GM04504 (cell line): ENCODE data around the gene ZHX3.
"Not testable (repeated sequence)": the region's sequence is repeated elsewhere in the genome, so short reads cannot be mapped to it uniquely, and the experiment has no call there.

Experiments
- DNase-seq: peaks from one replicate; pipeline ENCODE4 v3.0.0-alpha.2; 2012; ENCODE audit warnings: low read depth

ZHX3 gene

DNA sequence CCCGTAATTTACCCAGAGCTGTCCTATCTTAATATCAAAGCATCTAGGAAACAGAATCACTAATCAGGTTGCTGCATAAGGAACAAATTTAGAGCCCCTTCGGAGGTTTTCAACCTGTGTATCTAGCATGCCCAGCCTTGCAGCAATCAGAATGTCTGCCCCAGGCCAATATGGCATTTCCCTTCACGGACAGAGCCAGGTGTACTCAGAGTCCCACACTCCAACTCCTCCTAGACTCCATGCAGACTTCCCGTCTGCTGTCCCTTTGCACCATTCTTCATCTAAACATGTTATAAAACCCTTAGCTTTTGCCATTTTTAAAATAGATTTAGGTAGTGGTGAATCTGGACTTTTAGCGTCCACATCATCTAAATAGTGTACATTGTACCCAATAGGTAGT, 61.0 kb downstream of the ZHX3 start:
- no peak for DNase-seq

DNA sequence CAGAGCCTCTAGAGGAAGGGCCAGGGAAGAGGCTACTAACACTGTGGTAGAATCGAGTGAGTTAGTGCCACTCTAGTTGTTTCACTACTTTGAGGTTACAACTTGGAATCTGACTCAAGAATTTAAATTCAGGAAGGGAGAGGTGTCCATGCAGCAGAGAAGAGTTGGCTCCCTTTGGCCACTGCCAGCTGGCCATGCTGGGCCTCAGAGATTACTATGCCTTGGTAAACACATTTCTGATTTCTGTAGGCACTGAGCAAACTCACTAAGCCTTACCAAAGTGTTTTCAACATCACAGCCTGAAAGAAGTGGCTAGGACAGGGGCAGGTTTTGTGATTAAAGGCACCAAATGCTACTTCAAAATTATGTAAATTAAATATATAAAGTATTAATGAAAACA, 61.9 kb downstream of the ZHX3 start:
- no peak for DNase-seq

DNA sequence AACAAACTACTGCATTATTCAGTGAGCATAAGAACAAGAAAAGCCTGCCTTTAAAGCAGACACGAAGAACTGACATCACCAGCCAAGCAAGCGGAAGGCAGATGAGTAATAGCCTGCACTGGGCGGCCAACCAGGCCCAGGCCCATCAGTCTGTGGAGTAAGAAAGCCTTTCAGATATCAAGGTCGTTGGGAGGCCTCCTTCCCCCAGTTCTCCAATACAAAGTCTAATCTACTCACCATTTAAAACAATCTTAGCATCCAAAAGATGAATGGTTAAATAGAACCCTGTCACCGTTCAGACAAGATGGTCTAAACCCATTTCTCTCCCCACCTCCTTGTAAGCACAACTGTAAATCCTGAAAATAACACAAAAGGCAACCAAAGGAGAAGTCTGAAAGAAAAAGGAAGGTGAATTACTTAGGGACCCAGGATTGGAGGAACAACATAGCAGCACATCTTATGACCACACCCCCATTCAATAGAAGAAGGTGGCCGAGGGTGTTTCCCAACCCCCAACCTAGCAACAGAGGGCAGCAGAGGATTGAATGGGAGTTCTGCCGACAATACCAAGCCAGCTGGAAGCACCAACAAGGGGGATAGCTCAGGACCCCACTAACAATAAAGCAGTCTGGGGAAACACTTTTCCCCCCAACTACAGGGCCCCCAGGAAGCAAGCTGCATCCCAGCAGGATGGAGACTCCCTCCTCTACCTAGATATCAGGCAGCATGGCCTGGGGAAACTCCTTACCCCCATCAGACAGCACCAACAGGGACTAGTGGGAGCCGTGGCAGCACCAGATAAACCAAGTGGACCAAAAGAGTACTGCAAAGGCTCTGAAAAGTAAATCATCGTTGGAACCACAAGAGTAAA, 67.9 kb downstream of the ZHX3 start:
- DNase-seq, result peak; percentile 58

DNA sequence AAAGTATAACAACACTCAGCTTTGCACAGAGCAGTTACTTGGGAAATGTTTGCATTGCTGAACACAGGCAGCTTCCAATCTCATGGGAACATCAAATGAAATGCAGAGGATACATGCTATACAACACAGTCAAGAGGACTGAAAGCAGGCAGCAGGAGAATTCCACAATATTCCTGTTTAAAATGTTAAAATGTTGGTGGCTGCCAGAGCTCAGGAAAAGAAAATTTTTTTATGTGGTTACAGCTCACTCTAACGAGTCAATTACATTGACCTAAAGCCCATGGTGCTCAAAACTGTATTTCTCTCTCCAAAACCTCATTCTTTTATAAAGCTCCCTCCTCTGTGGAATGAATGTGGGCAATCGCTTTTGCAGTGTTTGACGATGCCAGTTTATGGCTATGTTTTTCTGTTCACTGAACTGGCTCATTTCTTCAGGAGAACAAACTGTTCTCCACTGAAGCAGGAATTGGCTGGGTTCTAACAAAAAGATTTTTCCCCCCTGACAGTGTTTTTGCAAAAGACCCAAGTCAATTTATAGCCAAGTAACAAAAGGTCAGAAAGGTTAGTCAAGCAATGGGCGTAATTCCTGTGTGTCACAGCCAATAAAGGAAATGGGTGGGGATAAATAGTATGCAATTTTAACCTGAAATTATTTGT, 69.0 kb downstream of the ZHX3 start:
- DNase-seq, result no peak

DNA sequence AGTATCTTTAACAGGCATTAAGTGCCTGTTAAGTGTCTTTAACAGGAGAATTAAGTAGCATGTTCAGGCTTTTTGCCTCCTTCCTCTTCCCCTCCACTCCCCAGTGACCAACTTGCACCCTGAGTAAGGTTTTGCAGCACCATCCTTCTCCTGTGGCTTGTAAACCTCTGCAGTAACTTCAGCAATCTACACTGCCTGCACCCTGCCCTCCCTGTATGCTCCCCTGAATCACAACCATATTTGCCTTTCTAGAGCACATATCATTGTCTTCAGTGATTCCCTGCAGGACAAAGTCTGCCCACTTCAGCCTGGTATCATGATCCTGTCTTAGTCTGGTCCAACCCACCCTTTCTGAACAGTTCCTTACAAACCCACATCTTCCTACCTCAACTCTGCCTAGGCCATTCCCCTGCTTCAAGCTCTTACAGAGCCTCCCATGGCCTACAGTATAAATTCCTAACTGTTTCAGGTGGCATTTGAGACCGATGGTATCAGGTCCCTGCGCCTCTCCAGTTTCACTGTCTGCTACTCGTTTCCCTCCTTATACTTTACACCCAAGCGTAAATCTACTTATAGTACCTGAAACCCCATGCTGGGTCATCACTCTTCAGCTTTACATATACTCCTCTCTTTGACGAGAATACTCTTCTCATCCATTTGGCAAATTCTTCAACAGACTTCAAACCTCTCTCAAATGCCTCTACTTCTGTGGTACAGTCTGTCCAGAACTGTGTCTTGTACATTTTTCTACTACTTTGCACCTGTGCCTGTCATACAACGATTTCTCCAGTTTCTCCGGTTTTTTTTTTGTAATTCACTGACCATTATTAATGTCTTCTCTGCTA, 69.8 kb downstream of the ZHX3 start:
- no peak for DNase-seq

DNA sequence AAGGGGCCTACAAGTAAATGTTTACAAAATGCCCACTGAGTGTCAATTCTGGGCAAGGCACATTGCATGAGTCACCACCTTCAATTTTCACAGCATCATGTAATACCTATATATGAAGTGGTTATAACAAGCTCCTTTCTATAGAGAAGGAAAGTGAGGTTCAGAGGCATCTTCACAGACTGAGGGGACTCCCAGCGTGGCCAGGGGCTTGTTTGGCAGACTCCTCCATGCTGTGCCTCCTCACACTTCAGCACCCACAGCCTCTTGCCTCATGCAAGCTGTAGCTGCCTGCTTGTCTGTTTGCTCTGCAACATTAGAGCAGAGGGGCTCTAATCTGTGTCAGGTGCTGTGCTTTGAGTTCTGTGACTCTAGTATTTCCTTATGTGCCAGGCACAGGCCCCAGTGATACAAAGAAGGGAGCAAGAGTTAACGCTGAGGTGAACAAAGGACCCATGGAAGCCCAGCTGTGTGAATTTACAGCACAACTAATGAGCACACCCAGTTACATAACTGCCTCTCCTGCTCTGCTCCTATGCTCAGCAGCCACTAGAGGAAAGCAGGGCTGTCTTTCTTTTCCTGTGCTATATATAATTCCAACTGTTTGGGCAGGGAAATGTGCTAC, 72.3 kb downstream of the ZHX3 start:
- DNase-seq, result no peak

DNA sequence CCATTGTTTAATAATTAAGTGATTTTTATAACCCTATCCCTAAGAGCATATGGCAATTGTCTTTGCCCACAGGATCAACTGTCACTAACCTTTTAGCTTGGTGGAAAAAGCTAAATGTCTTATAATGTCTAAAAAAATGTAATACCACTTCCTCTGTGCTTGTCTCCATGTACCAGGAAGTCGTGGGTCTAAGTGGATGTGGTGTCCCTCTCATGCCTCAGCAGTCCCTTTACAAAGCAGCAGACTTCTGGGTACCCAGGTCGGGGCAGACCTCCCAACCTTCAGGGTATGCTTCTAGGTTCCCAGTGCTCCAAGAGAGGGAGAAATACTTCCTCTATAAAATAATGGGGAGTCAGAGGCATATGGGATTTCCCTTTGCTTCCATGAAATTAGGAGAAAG, 74.7 kb downstream of the ZHX3 start:
- no peak for DNase-seq

DNA sequence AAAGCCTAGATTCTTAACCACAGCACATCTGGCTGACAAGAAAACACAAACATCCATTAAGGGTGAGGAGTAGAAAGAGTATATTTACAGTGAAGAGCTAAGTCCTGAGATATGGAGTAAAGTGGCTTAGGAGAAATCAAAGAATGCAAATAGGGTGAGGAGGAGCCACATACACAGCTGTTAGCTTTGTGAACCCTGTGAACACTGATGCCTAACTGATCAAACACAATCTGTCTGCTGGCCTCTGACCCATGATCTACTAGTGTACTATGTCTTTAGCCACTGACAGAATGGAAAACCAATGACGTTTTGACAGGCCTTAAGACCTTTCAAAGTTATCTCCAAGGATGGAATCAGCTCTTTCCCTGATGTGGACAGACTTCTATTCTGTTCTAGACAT, 75.2 kb downstream of the ZHX3 start:
- DNase-seq, result no peak

DNA sequence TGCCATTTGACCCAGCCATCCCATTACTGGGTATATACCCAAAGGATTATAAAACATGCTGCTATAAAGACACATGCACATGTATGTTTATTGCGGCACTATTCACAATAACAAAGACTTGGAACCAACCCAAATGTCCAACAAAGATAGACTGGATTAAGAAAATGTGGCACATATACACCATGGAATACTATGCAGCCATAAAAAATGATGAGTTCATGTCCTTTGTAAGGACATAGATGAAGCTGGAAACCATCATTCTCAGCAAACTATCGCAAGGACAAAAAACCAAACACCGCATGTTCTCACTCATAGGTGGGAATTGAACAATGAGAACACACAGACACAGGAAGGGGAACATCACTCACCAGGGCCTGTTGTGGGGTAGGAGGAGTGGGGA, 80.3 kb downstream of the ZHX3 start:
- DNase-seq, result not testable (repeated sequence)

DNA sequence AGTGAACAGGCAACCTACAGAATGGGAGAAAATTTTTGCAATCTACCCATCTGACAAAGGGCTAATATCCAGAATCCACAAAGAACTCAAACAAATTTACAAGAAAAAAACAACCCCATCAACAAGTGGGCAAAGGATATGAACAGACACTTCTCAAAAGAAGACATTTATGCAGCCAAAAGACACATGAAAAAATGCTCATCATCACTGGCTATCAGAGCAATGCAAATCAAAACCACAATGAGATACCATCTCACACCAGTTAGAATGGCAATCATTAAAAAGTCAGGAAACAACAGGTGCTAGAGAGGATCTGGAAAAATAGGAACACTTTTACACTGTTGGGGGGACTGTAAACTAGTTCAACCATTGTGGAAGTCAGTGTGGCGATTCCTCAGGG, 80.7 kb downstream of the ZHX3 start:
- not testable (repeated sequence) for DNase-seq

DNA sequence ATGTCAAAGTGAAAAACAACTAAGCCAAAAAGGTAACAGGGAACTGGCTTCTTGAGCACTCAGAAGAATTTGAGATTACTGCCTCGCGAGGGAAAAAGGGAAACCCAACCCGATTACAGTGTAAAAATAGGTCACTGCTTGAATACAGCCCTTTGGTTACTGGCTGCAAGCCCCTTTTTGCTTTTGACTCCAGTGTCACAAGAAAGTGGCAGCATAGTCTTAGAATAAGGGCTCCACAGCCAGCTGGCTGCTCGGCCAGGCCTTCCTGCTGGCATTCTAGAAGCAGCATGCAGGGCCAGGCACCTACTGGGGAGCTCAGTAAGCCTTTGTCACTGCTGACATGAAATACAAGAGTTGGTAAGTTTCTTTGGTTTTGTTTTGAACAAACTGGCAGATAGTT, 83.0 kb downstream of the ZHX3 start:
- DNase-seq, result no peak

DNA sequence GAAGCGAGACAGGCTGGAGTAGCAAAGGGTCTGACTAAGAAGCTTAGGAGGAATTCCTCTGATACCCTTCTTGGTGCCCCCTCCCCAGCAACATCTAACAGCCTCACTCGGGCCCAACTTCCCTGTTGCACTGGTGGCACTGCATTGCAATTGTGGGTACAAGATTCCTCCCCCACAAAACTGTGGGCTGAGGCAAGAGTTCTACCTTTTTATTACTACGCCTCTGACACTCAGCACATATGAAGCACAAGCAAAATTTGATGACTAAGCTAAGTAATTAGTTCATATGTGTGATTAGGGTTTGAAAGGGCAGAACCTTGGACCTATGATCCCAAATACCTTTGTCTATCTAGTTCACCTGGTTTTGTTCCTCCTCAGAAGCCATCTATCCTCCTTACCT, 83.5 kb downstream of the ZHX3 start:
- DNase-seq, result no peak

DNA sequence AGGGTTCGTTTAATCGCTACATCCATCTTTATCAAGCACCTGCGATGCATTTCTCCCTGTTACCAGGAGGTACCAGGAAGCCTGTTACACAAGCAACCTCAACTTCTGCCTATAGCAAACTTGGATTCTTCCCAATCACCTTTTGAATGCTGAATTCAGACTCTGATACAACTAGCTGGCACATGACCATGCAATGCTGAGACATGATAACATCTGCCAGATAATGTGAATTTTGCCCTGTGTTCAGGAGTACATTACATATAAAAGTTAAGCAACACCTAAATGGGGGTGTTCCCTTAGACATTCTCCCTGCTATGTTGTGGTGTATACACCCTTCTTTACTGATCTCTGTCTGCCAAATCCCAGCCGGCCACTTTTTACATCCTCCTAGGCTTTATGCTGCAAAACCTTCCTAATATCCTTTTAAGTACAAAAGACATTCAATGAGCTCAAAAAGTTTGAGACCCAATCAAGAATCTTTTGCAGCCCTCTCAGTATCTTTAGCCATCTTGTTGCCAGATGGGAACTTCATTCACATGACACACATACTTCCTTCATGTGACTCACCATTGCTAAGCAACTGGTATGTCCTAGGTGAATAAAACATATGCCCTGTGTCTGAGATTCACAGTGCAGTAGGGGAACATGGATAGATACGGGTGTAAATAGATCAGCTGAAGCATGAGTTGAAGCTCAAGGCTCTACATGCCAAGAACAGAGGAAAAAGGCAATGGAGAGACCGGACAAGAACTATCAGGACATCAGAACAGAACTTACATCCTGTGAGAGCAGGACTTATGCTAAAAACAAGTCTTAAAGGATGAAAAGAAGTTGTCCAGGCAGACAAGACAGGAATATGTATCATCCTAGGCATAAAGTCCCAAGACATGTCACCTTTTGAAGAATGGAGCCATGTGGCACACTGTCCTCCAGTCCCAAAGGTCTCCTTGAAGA, 84.3 kb downstream of the ZHX3 start:
- DNase-seq, result peak; percentile 87

DNA sequence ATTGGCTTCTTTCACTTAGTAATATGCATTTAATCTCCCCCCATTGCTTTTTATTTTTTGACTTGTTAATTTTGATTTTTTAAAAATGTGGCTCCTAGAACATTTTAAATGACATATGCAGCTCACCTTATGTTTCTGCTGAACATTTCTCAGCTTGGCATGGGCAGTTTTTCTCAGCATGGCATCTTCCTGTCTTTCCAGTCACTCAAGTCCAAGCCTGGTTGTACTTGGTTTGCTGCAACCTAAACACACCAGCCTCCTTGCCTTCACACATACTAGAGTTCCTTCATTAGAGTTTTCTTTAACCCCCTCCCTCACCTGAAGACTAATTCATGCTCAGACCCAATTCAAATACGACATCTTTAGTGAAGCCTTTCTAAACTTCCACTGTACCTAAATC, 86.4 kb downstream of the ZHX3 start:
- DNase-seq, result no peak

DNA sequence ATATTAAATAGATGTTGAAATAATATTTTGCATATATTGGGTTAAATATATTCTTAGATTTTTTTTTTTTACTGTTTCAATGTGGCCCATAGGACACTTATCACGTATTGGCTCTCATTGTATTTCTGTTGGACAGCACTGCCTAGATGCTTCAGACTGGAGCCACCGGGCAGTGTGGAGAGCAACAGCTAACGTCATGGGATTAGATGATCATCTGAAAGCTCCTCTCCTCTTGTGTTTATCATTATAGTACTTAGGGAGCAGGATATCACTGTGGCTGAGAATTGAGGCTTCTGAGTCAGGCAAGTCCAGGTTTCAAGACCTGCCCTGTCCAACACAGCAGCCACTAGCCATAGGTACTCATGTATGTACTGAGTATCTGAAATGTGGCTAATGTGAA, 87.4 kb downstream of the ZHX3 start:
- no peak for DNase-seq

DNA sequence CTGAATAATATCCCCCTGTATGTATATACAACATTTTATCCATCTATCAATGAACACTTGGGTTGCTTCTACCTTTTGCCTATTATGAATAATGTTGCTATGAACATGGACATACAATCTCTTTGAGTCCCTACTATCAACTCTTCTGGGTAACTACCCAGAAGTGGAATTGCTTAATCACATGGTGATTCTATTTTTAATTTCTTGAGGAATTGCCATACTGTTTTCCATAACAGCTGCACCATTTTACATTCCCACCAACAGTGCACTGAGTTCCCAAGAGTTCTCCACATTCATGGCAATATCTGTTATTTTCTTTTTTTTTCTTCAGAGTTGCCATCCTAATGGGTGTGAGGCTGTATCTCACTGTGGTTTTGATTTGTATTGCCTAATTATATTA, 88.3 kb downstream of the ZHX3 start:
- DNase-seq, result no peak

DNA sequence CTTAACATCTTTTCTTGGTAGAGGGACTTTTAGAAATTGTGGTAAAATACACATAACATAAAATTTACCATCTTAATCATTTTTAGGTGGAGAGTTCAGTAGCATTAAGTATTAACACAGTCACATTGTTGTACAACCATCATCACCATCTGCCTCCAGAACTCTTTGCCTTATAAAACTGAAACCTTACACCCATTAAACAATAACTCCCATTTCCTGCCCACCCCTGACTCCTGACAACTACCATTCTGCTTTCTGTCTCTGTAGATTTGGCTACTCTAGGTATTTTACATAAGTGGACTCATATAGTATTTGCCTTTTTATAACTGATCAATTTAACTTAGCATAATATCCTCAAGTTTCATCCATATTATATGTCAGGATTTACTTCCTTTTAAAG, 88.7 kb downstream of the ZHX3 start:
- DNase-seq, result no peak

DNA sequence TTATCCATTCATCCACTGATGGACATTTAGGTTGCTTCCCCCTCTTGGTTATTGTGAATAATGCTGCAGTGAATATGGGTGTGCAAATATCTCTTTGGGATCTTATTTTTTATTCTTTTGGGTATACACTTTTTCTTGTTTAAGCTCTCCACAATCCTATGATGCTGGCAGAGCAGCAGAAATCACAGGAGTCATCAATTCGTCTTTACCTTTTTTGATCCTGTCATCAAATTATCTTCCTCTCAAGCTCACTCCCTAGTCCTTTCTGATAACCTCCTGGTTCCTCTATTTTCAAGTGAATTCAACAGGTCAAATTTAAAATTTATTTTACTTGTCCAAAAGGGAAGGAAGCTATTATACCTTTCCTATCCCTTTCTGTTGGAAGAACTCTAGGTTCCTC, 91.1 kb downstream of the ZHX3 start:
- DNase-seq, result no peak

DNA sequence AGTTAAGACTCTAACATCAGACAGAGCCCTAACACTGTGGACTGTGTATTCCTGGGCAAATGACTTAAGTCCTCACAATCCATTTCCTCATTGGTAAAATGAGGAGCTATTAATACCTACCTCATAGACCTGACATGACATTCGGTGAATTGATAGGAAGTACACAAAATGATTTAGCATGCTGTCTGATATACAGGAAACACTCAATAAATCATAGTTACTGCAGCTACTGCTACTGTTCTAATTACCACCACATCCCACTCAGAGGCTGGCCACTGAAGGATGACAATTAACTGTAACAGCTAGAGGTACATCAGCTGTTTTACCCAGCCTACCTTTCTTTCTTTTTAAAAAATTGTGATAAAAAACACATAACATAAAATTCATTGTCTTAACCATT, 92.4 kb downstream of the ZHX3 start:
- DNase-seq, result no peak

DNA sequence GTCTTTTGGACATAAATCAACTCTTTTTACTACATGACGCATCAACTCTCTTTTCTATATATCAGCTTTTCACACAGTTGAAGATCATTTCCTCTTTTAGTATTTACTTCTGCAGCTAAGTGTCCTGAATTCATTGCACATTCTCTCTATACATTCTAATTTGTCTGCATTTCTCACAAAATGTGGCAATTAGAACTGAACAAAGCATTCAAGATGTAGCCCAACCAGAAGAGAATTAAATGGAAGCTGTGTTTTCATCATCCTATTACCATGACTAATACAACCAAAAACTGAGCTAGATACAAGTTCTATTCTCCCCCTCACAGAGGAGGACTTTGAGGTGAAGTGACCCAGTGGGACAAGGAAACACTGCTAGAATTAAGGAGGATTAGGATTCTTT, 93.2 kb downstream of the ZHX3 start:
- no peak for DNase-seq

DNA sequence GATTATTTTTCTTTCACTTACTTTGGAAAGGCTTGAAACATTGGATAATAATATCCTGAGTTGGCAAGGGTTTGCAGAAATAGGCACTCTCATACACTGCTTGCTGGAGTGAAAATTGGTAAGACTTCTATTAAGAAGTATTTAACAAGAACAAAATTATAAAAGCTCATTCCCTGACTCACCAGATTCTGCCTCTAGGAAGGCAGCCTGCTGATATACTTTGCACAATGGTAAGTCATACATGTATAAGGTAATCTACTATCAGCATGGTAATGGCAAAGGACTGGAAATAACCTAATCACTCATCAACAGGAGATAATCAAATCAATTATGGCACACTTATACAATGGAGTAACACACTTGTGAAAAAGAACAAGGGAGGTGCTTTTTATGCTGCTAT, 94.4 kb downstream of the ZHX3 start:
- no peak for DNase-seq
